Transverse colon (tissue), 4 donors: ENCODE results near the gene ANP32A.

Source experiments
- CTCF ChIP-seq, 5 experiments: fragments of 200-600 bp in 3 of 5; fragments of 450-650 bp in 2 of 5; sonication (generic) in 3 of 5; IDR thresholded peaks; 1 replicate in 2 of 5; 2 replicates in 3 of 5; pipeline ENCODE4 v1.5.1; 2016 to 2017; ENCODE audit warnings: antibody characterized with exemption in 5 of 5, inconsistent platforms in 3 of 5, mild to moderate bottlenecking in 2 of 5, moderate library complexity in 1 of 5
- EP300 ChIP-seq: sonication (generic); formaldehyde crosslinking; IDR thresholded peaks from one replicate; pipeline ENCODE4 v1.6.1; 2017; ENCODE audit warnings: antibody characterized with exemption, low read depth
- POLR2A ChIP-seq: fragments of 450-650 bp; IDR thresholded peaks from one replicate; pipeline ENCODE4 v1.6.1; 2016; ENCODE audit warnings: antibody characterized with exemption, mild to moderate bottlenecking, moderate library complexity
- POLR2AphosphoS5 ChIP-seq, 3 donors: sonication (generic); formaldehyde crosslinking; IDR thresholded peaks; one replicate each; pipeline ENCODE4 v1.6.1; 2016; ENCODE audit warnings: antibody characterized with exemption in 3 of 3

- TF ChIP-seq CTCF (IDR thresholded peaks at IDR 0.05) (no peak), POLR2AphosphoS5 (IDR thresholded peaks at IDR 0.05) (no peak), POLR2A (no peak), EP300 (no peak)
Observed at GRCh38 chr15:68852461-68852860, 31.8 kb upstream of the ANP32A start.
